Chondrocyte (in vitro differentiated cells): ENCODE measurements around the gene CARHSP1. TPM values are rescaled to one million over a fixed set of nuclear protein-coding genes. Genes with fewer than 3 reads are reported as not detected.
"Not testable (repeated sequence)": the region's sequence is repeated elsewhere in the genome, so short reads cannot be mapped to it uniquely, and the experiment has no call there.

Experiments used
- DNase-seq: peaks from one replicate; pipeline ENCODE4 v3.0.0; 2021; ENCODE audit warnings: mixed read lengths, low spot score
- H3K27ac Mint-ChIP-seq: one replicate; pipeline ENCODE4 v1.8.0; 2021; ENCODE audit warnings: mild to moderate bottlenecking, moderate library complexity, mixed read lengths; ENCODE audit not compliant: unreplicated experiment
- H3K27me3 Mint-ChIP-seq: 2 replicates; pipeline ENCODE4 v1.8.0; 2021; ENCODE audit warnings: low read depth, mixed read lengths
- H3K36me3 Mint-ChIP-seq: 2 replicates; pipeline ENCODE4 v1.8.0; 2021; ENCODE audit warnings: low read depth, mixed read lengths
- H3K4me1 Mint-ChIP-seq: 2 replicates; pipeline ENCODE4 v1.8.0; 2021; ENCODE audit warnings: low read depth, mild to moderate bottlenecking, mixed read lengths
- H3K4me3 Mint-ChIP-seq: one replicate; pipeline ENCODE4 v1.8.0; 2021; ENCODE audit warnings: mild to moderate bottlenecking, moderate library complexity, mixed read lengths; ENCODE audit not compliant: unreplicated experiment
- H3K9me3 Mint-ChIP-seq: 2 replicates; pipeline ENCODE4 v1.8.0; 2021; ENCODE audit warnings: low read depth, mixed read lengths
- total RNA-seq: library from RNA; stranded (reverse); gene quantifications from 3 replicates; pipeline ENCODE4 v1.2.1, GENCODE V29; 2021
- TF ChIP-seq, protein P1 (sequence below): fragments of 200-600 bp; sonication (generic); IDR thresholded peaks from 2 replicates; pipeline ENCODE4 v1.5.0; 2021; ENCODE audit warnings: antibody characterized with exemption, mild to moderate bottlenecking, moderate library complexity

CARHSP1 gene
- total RNA-seq, 1 donor from 2014 or later, result 57.4 TPM

DNA sequence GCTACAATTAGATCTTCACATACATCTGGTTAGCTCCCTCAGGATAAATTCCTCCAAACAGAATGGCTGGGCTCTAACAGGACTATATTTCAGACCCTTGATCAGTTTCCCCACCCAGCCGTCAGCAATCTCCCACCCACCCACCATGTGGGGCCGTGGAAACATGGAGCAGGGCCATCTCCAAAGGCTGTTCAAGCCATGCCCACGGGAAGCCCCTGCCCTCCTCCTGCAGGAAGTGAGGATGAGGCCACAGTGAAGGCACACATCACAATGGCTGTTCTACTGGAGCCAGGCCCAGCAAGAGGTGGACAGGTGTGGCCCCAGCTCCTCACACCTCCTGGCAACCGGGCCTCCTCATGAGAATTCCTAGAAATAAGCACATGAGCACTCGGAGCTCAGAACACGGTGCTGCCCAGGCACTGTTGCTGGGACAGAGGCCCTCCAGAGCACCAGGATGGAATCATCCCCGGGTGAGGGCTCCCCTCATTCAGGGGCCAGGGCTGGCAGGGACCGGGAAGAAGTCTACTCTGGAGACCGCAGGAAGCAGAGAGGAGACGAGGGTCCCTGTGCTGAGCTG is 13.3 kb upstream of the CARHSP1 start, which contains the start of gene LITAFD:
TSS of gene LITAFD (plus strand) at position 311 of the 577 bp plus-strand sequence. CDS start 2,005 bp downstream, outside the sequence.
- TF ChIP-seq, protein P1, sequence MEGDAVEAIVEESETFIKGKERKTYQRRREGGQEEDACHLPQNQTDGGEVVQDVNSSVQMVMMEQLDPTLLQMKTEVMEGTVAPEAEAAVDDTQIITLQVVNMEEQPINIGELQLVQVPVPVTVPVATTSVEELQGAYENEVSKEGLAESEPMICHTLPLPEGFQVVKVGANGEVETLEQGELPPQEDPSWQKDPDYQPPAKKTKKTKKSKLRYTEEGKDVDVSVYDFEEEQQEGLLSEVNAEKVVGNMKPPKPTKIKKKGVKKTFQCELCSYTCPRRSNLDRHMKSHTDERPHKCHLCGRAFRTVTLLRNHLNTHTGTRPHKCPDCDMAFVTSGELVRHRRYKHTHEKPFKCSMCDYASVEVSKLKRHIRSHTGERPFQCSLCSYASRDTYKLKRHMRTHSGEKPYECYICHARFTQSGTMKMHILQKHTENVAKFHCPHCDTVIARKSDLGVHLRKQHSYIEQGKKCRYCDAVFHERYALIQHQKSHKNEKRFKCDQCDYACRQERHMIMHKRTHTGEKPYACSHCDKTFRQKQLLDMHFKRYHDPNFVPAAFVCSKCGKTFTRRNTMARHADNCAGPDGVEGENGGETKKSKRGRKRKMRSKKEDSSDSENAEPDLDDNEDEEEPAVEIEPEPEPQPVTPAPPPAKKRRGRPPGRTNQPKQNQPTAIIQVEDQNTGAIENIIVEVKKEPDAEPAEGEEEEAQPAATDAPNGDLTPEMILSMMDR, result no peak
- no peaks in the 10 kb centered on the region for H3K9me3 Mint-ChIP-seq
- no peak for DNase-seq
- no peak within 1 kb of the TSS for H3K4me3 Mint-ChIP-seq
- H3K4me1 Mint-ChIP-seq, result peaks cover 24% of the 10 kb centered on the region
- H3K36me3 Mint-ChIP-seq, result peaks cover 3% of the 10 kb centered on the region
- no peaks in the 10 kb centered on the region for H3K27me3 Mint-ChIP-seq
- no peak within 1 kb of the TSS for H3K27ac Mint-ChIP-seq

DNA sequence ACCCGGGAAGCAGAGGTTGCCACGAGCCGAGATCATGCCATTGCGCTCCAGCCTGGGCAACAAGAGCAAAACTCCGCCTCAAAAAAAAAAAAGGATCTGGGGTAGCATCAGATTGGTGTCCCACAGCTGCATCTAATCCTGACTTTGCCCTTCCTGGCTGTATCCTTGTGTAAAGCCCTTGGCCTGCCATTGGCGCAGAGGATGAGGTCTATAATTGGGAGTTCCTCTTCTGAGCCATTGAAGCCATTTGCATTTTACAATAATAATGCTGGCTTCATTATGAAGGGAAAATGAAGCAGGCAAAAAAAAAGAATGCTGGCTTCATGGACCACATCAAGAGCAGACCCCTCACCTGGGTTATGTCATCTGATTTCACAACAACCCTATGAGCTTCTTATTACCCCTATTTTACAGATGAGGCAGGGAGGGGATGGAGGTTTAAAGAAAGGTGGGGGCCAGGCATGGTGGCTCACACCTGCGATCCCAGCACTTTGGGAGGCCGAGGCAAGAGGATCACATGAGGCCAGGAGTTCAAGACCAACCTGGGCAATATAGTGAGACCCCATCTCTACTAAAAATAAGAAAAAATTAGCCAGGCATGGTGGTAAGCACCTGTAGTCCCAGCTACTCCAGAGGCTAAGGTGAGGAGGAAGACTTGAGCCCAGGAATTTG is 12.2 kb upstream of the CARHSP1 start:
- H3K4me3 Mint-ChIP-seq, result no peak overlapping the region
- peaks cover 14% of the 10 kb centered on the region for H3K4me1 Mint-ChIP-seq
- TF ChIP-seq, protein P1, result no peak
- no peaks in the 10 kb centered on the region for H3K36me3 Mint-ChIP-seq
- no peaks in the 10 kb centered on the region for H3K27me3 Mint-ChIP-seq
- no peak for DNase-seq
- no peaks in the 10 kb centered on the region for H3K9me3 Mint-ChIP-seq
- no peak overlapping the region for H3K27ac Mint-ChIP-seq

DNA sequence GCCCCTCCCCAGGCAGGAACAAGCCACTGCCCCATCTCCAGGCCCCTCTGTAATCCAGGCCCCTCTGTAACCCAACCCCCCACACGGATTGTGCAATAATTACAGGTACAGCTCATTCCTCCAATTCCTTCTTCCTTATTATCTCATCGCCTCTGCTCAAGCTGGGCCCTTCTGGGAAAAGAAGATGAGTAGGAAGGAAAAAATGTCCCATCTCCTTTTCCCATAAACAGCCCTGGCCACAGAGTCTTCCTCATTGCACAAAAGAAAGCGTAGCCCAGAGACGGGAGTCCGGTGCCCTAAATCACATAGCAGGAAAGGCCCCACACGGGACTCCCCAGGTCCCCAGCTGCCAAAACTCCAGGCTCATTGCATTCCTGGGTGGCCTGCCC is 9.7 kb upstream of the CARHSP1 start:
- H3K4me3 Mint-ChIP-seq, result no peak overlapping the region
- H3K27me3 Mint-ChIP-seq, result no peaks in the 10 kb centered on the region
- H3K36me3 Mint-ChIP-seq, result no peaks in the 10 kb centered on the region
- H3K9me3 Mint-ChIP-seq, result no peaks in the 10 kb centered on the region
- TF ChIP-seq, protein P1, result no peak
- peaks cover 15% of the 10 kb centered on the region for H3K4me1 Mint-ChIP-seq
- DNase-seq, result no peak
- peak overlapping the region; percentile 9 for H3K27ac Mint-ChIP-seq

DNA sequence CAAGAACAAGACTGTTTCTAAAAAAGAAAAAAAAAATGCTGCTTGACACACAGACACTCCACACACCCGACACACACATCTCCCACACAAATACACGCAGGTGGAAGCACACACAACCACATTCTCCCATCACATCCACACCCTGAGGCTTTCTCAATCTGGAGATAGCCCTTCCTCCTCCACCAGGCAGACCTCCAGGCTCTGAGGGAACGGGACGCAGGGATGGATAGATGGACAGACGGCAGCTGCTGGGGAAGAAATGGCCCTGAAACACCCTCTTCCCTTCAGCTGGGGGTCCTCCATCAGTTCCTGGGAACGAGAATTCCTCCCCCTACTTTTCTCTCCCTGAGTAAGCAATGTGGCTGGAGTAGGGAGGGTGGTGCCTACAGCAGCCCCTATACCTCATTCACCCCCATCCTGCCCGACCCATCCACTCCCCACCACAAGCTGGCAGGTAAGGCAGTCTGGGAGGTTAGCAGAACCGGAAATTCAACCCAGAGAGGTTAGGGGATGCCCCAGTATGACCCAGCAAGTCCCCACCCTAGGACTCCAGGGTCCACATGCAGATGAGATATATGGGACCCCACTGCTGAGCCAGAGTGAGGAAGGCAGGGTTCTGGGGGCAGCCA is 9.2 kb upstream of the CARHSP1 start:
- H3K27me3 Mint-ChIP-seq, result no peaks in the 10 kb centered on the region
- H3K36me3 Mint-ChIP-seq, result no peaks in the 10 kb centered on the region
- peaks cover 15% of the 10 kb centered on the region for H3K4me1 Mint-ChIP-seq
- TF ChIP-seq, protein P1, result no peak
- no peaks in the 10 kb centered on the region for H3K9me3 Mint-ChIP-seq
- H3K4me3 Mint-ChIP-seq, result no peak overlapping the region
- H3K27ac Mint-ChIP-seq, result no peak overlapping the region
- no peak for DNase-seq

DNA sequence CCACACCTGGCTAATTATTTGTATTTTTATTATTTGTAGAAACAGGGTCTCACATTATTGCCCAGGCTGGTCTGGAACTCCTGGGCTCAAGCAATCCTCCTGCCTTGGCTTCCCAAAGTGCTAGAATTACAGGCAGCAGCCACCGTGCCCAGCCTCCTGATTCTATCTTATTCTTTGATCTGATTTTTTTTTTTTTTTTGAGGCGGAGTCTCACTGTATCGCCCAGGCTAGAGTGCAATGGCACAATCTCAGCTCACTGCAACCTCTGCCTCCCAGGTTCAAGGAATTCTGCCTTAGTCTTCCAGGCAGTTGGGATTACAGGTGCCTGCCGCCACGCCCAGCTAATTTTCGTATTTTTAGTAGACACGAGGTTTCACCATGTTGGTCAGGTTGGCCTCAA is 6.5 kb upstream of the CARHSP1 start:
- not testable (repeated sequence) for H3K27me3 Mint-ChIP-seq, H3K27ac Mint-ChIP-seq, DNase-seq, H3K4me3 Mint-ChIP-seq, H3K36me3 Mint-ChIP-seq, H3K9me3 Mint-ChIP-seq
- peaks cover 23% of the 10 kb centered on the region for H3K4me1 Mint-ChIP-seq
